Large intestine (tissue), 3 donors: Measurements from ENCODE around the gene CENPP. TPM values are rescaled to one million over a fixed set of nuclear protein-coding genes. Genes with fewer than 3 reads are reported as not detected.
A peak's percentile ranks its signal among the peaks of the same experiment; 100 is the strongest.

Source experiments
- DNase-seq, 2 donors: peaks; one replicate each; pipeline versions ENCODE4 v3.0.0 to v3.0.0-alpha.2; 2013
- H3K27ac ChIP-seq: one replicate; pipeline ENCODE4 v1.5.1; 2013; ENCODE audit warnings: low read length
- H3K27me3 ChIP-seq: 2 replicates; pipeline ENCODE4 v1.6.1; 2013; ENCODE audit warnings: low read length; ENCODE audit not compliant: control insufficient read depth, insufficient read depth
- H3K36me3 ChIP-seq: 2 replicates; pipeline ENCODE4 v1.6.1; 2013; ENCODE audit warnings: low read length; ENCODE audit not compliant: control insufficient read depth, insufficient read depth
- H3K4me1 ChIP-seq: one replicate; pipeline ENCODE4 v1.6.1; 2013; ENCODE audit warnings: low read length; ENCODE audit not compliant: control insufficient read depth, insufficient read depth
- H3K4me3 ChIP-seq: one replicate; pipeline ENCODE4 v1.5.1; 2013; ENCODE audit warnings: low read length
- H3K9me3 ChIP-seq: one replicate; pipeline ENCODE4 v1.6.1; 2013; ENCODE audit warnings: mild to moderate bottlenecking, low read depth, low read length, moderate library complexity; ENCODE audit not compliant: control insufficient read depth
- WGBS: methylation state at CpG from one replicate; pipeline ENCODE4 v1.1.5; 2013; ENCODE audit warnings: low lambda C conversion rate; ENCODE audit not compliant: insufficient coverage; 5-methylcytosine and 5-hydroxymethylcytosine counted together
- polyA plus RNA-seq: library from polyadenylated mRNA; unstranded; fragments of 120-200 nt; gene quantifications from one replicate; pipeline ENCODE4 v1.2.1, GENCODE V29; 2013

CENPP gene
- polyA plus RNA-seq, 1 donor, result 2.8 TPM

DNA sequence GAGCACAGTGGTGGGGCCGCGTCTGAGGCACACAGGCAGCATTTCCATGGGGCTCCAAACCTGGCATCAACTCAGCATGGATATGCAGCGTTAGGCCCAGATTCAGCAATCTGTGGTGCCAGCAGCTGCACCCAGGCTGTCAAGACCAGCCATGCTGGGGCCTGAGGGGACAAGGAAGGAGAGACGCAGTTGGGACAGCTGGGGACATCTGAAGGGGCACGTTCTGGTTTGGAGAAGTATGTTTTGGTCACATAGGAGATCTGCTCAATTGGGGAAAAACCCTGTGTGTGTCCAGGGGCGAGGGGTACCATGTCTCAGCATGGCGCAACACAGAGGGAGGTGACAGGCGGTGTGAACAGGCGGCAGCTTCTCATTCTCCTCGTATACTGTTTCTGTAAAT lies 276.7 kb downstream of the CENPP start:
- H3K4me3 ChIP-seq, result no peak overlapping the region
- 100% methylated on average over 1 of the region's 10 CpGs for WGBS
- DNase-seq, result no peak
- H3K36me3 ChIP-seq, result no peaks in the 10 kb centered on the region
- H3K4me1 ChIP-seq, result no peaks in the 10 kb centered on the region
- peaks cover 6% of the 10 kb centered on the region for H3K9me3 ChIP-seq
- no peak overlapping the region for H3K27ac ChIP-seq
- no peaks in the 10 kb centered on the region for H3K27me3 ChIP-seq

DNA sequence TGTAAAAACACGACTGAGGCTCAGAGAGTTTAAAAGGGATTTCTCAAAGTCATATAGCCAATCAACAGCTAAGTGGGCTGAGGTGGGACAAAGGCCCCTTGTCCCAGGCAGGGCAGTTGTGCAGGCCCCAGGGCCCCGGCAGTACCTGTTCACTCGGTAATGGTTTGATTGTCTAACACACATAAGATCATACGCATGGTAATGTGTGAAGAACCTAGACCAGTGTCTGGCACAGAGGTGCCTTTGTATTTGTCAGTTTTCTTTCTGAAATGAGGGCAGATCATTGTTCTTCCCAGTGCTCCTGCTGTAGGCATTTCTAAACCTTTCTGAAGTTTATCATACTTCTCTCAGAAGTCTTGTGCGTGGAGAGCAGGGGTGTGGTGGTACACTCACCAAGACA lies 277.3 kb downstream of the CENPP start:
- Histone ChIP-seq H3K36me3 (no peaks in the 10 kb centered on the region), H3K4me1 (no peaks in the 10 kb centered on the region), H3K27ac (no peak overlapping the region), H3K4me3 (no peak overlapping the region), H3K9me3 (peaks cover 6% of the 10 kb centered on the region), H3K27me3 (no peaks in the 10 kb centered on the region)
- WGBS, result no CpG with 5 or more reads among the region's 5 CpGs
- DNase-seq, result no peak

DNA sequence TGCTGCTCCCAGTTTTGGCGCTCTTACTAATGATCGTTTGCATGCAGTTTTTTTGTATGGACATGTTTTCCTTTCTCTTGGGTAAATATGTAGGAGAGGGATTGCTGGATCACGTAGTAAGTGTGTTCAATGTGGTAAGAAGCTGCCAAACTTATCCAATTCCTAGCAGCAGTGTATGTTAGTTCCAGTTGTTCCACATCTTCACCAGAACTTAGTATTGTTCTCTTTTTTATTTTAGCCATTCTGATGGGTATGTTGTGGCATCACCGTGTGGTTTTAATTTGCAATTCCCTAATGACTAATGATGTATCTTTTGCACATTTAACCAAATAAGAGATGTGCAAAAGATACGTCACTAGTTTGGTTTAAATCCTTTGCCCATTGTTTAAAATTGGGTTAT lies 278.2 kb downstream of the CENPP start:
- no peak for DNase-seq
- peaks cover 6% of the 10 kb centered on the region for H3K9me3 ChIP-seq
- no peaks in the 10 kb centered on the region for H3K4me1 ChIP-seq
- H3K27ac ChIP-seq, result no peak overlapping the region
- H3K27me3 ChIP-seq, result no peaks in the 10 kb centered on the region
- 83% methylated on average over 1 of the region's 5 CpGs for WGBS
- no peak overlapping the region for H3K4me3 ChIP-seq
- no peaks in the 10 kb centered on the region for H3K36me3 ChIP-seq

DNA sequence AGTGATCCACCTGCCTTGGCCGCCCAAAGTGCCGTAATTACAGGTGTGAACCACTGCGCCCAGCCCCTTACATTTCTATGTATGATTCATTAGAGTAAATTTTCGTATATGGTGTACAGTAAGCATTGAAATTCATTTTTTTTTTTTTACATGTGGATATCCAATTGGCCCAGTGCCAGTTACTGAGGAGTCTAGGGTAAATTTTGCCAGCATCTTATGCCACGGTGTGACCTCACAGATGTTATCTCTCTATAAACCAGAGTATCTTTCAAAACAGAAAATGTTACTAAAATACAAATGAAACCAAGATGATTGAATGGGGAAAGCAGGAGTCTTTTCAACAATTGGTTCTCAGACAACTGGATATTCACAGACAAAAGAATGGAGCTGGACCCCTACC lies 279.5 kb downstream of the CENPP start:
- no CpG with 5 or more reads among the region's 5 CpGs for WGBS
- no peak overlapping the region for H3K4me3 ChIP-seq
- H3K9me3 ChIP-seq, result peaks cover 6% of the 10 kb centered on the region
- H3K27me3 ChIP-seq, result no peaks in the 10 kb centered on the region
- H3K36me3 ChIP-seq, result no peaks in the 10 kb centered on the region
- no peak overlapping the region for H3K27ac ChIP-seq
- H3K4me1 ChIP-seq, result no peaks in the 10 kb centered on the region
- DNase-seq, result no peak

DNA sequence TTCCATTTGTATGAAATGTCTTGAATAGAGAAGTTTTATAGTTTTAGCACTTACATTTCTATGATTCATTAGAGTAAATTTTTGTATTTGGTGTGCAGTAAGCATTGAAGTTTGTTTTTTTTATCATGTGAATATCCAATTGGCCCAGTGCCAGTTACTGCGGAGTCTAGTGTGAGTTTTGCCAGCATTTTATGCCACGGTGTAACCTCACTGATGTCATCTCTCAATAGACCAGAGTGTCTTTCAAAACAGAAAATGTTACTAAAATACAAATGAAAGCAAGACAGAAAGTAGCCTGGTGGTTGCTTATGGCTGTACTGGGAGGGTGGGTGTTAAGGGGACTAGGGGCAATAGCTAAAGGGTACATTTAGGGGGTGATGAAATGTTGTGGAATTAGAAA lies 281.3 kb downstream of the CENPP start:
- no peaks in the 10 kb centered on the region for H3K27me3 ChIP-seq
- no peak for DNase-seq
- H3K4me3 ChIP-seq, result no peak overlapping the region
- no peak overlapping the region for H3K27ac ChIP-seq
- no peaks in the 10 kb centered on the region for H3K4me1 ChIP-seq
- 100% methylated on average over 1 of the region's 2 CpGs for WGBS
- peaks cover 9% of the 10 kb centered on the region for H3K36me3 ChIP-seq
- H3K9me3 ChIP-seq, result peaks cover 6% of the 10 kb centered on the region

DNA sequence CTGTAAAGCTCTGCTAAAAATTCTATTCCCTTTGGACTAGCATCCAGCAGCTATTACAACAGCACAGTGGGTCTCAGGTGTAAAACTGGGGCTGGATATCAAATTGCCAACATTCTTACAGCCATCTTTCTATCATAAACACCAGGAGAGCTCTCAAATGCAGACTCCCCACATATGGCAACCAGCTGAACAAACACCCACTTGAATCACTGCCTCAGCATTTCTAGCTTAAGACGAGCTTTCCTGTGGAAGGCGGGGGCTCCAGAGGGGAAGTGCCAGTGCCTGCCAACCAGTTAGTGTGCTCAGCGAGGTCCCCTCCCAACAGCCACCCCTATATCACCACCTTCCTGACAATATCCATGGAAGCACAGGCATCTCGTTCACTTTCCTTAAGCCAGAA lies 282.0 kb downstream of the CENPP start:
- Histone ChIP-seq H3K27ac (no peak overlapping the region), H3K4me3 (no peak overlapping the region), H3K9me3 (peaks cover 6% of the 10 kb centered on the region), H3K36me3 (peaks cover 15% of the 10 kb centered on the region), H3K4me1 (no peaks in the 10 kb centered on the region), H3K27me3 (no peaks in the 10 kb centered on the region)
- no peak for DNase-seq
- no CpG with 5 or more reads among the region's 4 CpGs for WGBS

DNA sequence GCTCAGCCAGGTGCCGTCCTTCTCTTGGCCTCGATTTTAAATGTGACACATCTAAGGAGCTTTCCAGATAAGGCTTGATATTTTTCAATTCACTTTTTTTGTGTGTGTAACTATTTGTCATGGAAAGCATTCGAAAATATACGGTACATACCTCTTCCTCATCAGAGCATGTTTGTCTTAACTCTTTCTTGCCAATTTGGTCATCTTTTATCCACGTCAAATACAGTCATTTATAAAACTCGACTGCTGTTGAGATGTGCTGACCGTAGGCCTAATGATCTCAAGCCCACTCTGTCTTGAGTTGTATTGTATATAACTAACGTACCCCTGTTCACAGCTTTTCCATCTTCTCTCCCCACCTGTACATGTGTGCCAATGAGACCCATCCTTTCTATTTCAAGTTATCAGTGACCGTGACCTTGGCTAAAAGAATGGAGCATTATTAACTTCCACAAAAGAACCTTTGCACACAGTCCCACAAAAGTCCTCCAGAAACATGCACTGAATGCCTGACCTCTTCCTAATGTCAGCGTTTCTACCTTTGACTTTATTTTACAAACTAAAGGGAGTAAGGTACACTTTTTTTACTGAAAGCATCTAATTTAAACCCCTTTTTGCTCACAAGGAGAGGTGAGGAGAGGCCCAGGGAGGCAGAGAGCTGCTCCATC lies 282.6 kb downstream of the CENPP start:
- no peak overlapping the region for H3K4me3 ChIP-seq
- WGBS, result 77% methylated on average over 4 of the region's 10 CpGs
- DNase-seq, result no peak
- peaks cover 6% of the 10 kb centered on the region for H3K9me3 ChIP-seq
- no peaks in the 10 kb centered on the region for H3K4me1 ChIP-seq
- peaks cover 19% of the 10 kb centered on the region for H3K36me3 ChIP-seq
- H3K27ac ChIP-seq, result no peak overlapping the region
- no peaks in the 10 kb centered on the region for H3K27me3 ChIP-seq

DNA sequence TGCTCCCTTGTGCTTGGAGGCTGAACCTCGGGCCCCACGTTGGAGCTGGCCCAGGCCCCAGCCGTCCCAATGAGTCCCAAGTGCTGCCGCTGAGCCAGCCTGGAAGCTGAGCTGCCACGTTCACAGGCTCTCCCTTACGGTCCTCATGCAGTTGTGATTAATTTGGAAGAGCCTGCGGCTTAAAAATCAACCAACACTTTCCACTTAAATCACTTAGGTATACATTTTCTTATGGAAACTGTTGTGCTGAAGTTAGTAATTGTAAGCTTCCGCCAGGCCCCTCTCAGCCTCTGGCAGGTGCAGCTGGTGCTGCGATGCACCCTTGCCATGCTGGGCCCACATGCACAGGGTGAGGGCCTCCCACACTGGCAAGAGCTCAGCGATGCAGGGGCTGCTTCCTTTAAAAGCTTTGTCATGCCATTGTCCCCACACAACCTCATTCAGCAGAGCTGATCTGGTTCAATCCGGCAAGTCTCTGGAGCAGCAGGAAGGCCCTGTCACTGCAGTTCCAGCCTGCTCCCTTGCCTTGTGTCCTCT lies 283.2 kb downstream of the CENPP start:
- no peaks in the 10 kb centered on the region for H3K4me1 ChIP-seq
- no peaks in the 10 kb centered on the region for H3K27me3 ChIP-seq
- peaks cover 6% of the 10 kb centered on the region for H3K9me3 ChIP-seq
- H3K27ac ChIP-seq, result no peak overlapping the region
- H3K36me3 ChIP-seq, result peaks cover 26% of the 10 kb centered on the region
- peak in 1 of 2 donors; percentile 14 for DNase-seq
- WGBS, result no CpG with 5 or more reads among the region's 11 CpGs
- H3K4me3 ChIP-seq, result no peak overlapping the region

DNA sequence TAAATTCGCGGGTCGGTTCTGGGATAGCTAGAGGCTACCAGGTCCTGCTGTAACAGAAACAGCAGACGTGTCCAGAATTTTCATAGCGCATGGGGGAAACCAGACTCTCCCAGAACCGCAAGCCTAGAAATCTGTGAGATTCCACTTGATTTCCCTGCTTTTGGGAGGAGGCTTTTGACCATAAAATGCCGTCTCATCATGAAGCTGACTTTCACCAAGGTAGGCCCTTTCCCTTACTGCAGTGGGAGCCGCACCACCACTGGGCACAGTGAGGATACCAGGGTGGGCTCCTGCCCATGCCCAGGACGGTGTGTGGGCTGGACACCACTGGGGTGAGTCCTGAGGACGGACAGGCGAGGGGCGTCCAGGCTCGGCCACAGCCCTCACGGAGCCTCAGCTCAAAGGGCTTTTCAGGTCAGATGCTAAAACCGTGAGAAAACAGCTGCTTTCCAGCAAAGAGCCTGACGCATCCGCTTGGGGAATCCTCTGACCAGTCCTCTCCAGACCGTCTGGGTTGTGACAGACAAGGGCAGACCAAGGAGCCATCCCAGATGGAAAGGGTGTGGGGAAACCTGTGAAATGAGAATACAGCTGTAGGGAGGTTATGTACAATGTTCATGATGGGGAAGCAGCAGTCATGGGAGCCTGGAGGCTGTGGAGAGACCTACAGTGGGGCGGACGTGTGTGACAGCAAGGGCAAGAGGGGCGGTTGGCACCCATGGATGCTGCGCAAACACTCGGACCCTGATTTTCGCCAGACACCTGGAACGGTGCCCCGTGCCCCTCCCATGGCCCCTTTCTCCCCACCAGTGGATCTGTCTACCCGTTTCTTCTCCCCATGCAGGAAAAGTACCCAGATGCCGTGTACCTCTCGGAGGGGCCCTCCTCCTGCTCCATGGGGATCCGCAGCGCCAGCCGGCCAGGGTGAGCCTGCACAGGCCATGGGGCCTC lies 285.0 kb downstream of the CENPP start:
- Histone ChIP-seq H3K4me1 (no peaks in the 10 kb centered on the region), H3K9me3 (no peaks in the 10 kb centered on the region), H3K27me3 (no peaks in the 10 kb centered on the region), H3K36me3 (peaks cover 39% of the 10 kb centered on the region), H3K27ac (no peak overlapping the region), H3K4me3 (no peak overlapping the region)
- DNase-seq, result peak in 1 of 2 donors; percentile 33
- no CpG with 5 or more reads among the region's 32 CpGs for WGBS

DNA sequence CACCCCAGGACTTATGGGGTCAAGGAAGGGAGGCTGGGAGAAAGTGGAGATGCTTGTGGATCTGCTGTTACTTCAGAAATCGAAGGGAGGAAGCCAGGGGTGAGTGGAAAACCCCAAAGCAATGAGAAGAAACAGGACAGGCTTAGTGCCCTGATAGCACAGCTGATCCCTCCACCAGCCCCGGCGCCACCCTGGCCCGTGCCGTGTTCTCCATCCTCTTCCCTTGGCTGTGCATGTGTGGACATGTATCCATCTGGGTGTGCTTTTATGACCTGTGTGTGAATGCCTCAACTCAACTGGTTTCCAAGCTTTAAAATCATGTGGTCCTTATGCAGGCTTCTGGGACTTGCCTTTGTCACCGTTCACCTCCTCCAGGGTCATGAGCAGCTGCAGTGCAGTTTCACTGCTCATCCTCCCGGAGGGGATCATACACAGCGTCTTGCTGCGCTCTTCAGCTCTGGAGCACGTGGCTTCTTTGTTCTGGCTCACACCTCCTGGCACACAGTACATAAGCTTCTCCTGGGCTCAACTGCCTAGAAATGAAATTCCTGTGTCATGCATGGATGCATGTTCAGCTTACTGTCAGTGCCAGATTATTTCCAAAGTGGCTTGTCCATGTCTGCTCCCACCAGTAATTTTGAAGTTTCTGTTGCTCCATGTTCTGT lies 286.0 kb downstream of the CENPP start:
- peaks cover 40% of the 10 kb centered on the region for H3K36me3 ChIP-seq
- no peak overlapping the region for H3K27ac ChIP-seq
- WGBS, result no CpG with 5 or more reads among the region's 10 CpGs

More for the DNA sequence above, 286.0 kb downstream of the CENPP start:
- Histone ChIP-seq H3K27me3 (no peaks in the 10 kb centered on the region), H3K4me3 (no peak overlapping the region), H3K9me3 (no peaks in the 10 kb centered on the region), H3K4me1 (no peaks in the 10 kb centered on the region)
- DNase-seq, result no peak
